IMR-90 (cell line): Measurements from ENCODE around the gene PHKG2. TPM values are rescaled to one million over a fixed set of nuclear protein-coding genes. Genes with fewer than 3 reads are reported as not detected.

Experiments
- ATAC-seq: fragments of 200-7000 bp; cut with Tn5 transposase; 2 replicates; pipeline ENCODE4 v1.9.1; 2020; ENCODE audit warnings: low read depth, mild to moderate bottlenecking, moderate library complexity
- BruUV-seq: library from RNA; stranded (reverse); fragments of 400-500 nt; replicated peaks from 2 replicates; lab custom pipeline; 2021; lab: Mats Ljungman, UMichigan
- CTCF ChIA-PET: fragments of 300-600 bp; formaldehyde crosslinking; extraction: SDS; loops from one replicate; lab custom pipeline; 2021; ENCODE audit warnings: antibody characterized with exemption; lab: Yijun Ruan, JAX
- POLR2A ChIA-PET: fragments of 300-600 bp; sonication (Branson Sonifier 250); formaldehyde crosslinking; loops from one replicate; lab custom pipeline; 2022; ENCODE audit warnings: antibody characterized with exemption; ENCODE audit not compliant: unreplicated experiment; lab: Charles Lee
- DNase-seq: peaks from one replicate; pipeline ENCODE4 v3.0.0; 2013
- H2AFZ ChIP-seq: replicated peaks from 2 replicates; pipeline ENCODE3; 2013; ENCODE audit warnings: low read length, mild to moderate bottlenecking; ENCODE audit not compliant: poor library complexity
- H2AK5ac ChIP-seq: 2 replicates; pipeline ENCODE4 v1.6.1; 2013; ENCODE audit warnings: low read depth, low read length, inconsistent platforms
- H2AK9ac ChIP-seq: replicated peaks from 2 replicates; pipeline ENCODE3; 2013; ENCODE audit warnings: mild to moderate bottlenecking, low read depth, low read length, moderate library complexity; ENCODE audit not compliant: poor library complexity
- H2BK120ac ChIP-seq: 2 replicates; pipeline ENCODE4 v1.6.1; 2013; ENCODE audit warnings: low read depth, low read length, inconsistent platforms
- H2BK15ac ChIP-seq: 3 replicates; pipeline ENCODE4 v1.6.1; 2013; ENCODE audit warnings: low read depth, low read length, inconsistent platforms
- H2BK20ac ChIP-seq: 2 replicates; pipeline ENCODE4 v1.6.1; 2013; ENCODE audit warnings: low read depth, mild to moderate bottlenecking, inconsistent platforms, low read length, moderate library complexity
- H2BK5ac ChIP-seq: 2 replicates; pipeline ENCODE4 v1.6.1; 2013; ENCODE audit warnings: mild to moderate bottlenecking, low read depth, low read length, inconsistent platforms; ENCODE audit not compliant: poor library complexity, severe bottlenecking
- H3K14ac ChIP-seq: replicated peaks from 2 replicates; pipeline ENCODE4 v1.6.1; 2013; ENCODE audit warnings: low read depth, low read length, inconsistent platforms
- H3K18ac ChIP-seq: 2 replicates; pipeline ENCODE4 v1.6.1; 2013; ENCODE audit warnings: low read depth, low read length, control low read depth
- H3K23ac ChIP-seq: 2 replicates; pipeline ENCODE4 v1.6.1; 2013; ENCODE audit warnings: low read depth, low read length, inconsistent platforms
- H3K27ac ChIP-seq: 2 replicates; pipeline ENCODE4 v1.5.1; 2013; ENCODE audit warnings: mild to moderate bottlenecking, control low read depth, low read length; ENCODE audit not compliant: insufficient read depth
- H3K27me3 ChIP-seq: 2 replicates; pipeline ENCODE4 v1.6.1; 2013; ENCODE audit warnings: low read length; ENCODE audit not compliant: control insufficient read depth, insufficient read depth
- H3K36me3 ChIP-seq: 2 replicates; pipeline ENCODE4 v1.6.1; 2013; ENCODE audit warnings: low read length, mixed read lengths; ENCODE audit not compliant: control insufficient read depth, insufficient read depth
- H3K4ac ChIP-seq: 2 replicates; pipeline ENCODE4 v1.6.1; 2013; ENCODE audit warnings: low read depth, low read length, inconsistent platforms
- H3K4me1 ChIP-seq: 2 replicates; pipeline ENCODE4 v1.6.1; 2013; ENCODE audit warnings: low read length, mixed read lengths; ENCODE audit not compliant: control insufficient read depth, insufficient read depth
- H3K4me2 ChIP-seq: 2 replicates; pipeline ENCODE4 v1.6.1; 2013; ENCODE audit warnings: low read depth, mild to moderate bottlenecking, control low read depth, low read length, moderate library complexity
- H3K4me3 ChIP-seq: 2 replicates; pipeline ENCODE4 v1.5.1; 2013; ENCODE audit warnings: low read depth, mild to moderate bottlenecking, control low read depth, low read length, moderate library complexity; ENCODE audit not compliant: insufficient read depth
- H3K56ac ChIP-seq: 2 replicates; pipeline ENCODE4 v1.6.1; 2013; ENCODE audit warnings: low read length, inconsistent platforms; ENCODE audit not compliant: insufficient read depth; ENCODE audit errors: extremely low read depth
- H3K79me1 ChIP-seq, 2 experiments: 2 replicates each; pipeline ENCODE4 v1.6.1; 2013; ENCODE audit warnings: low read length in 2 of 2, inconsistent platforms in 1 of 2, low read depth in 1 of 2
- H3K9ac ChIP-seq: 2 replicates; pipeline ENCODE4 v1.6.1; 2013; ENCODE audit warnings: low read depth, low read length, control low read depth
- H3K9me1 ChIP-seq: 2 replicates; pipeline ENCODE4 v1.6.1; 2013; ENCODE audit warnings: low read length, inconsistent platforms; ENCODE audit not compliant: insufficient read depth
- H3K9me3 ChIP-seq: 2 replicates; pipeline ENCODE4 v1.6.1; 2013; ENCODE audit warnings: low read length; ENCODE audit not compliant: control insufficient read depth, insufficient read depth
- H4K20me1 ChIP-seq: 2 replicates; pipeline ENCODE4 v1.6.1; 2013; ENCODE audit warnings: low read length, inconsistent platforms; ENCODE audit not compliant: insufficient read depth
- H4K5ac ChIP-seq: 2 replicates; pipeline ENCODE4 v1.6.1; 2013; ENCODE audit warnings: mild to moderate bottlenecking, low read depth, low read length, control low read depth
- H4K8ac ChIP-seq, 2 experiments: 2 replicates each; pipeline ENCODE4 v1.6.1; 2013; ENCODE audit warnings: low read depth in 2 of 2, low read length in 2 of 2, control low read depth in 1 of 2, inconsistent platforms in 1 of 2
- H4K91ac ChIP-seq: 2 replicates; pipeline ENCODE4 v1.6.1; 2013; ENCODE audit warnings: low read depth, low read length, inconsistent platforms; ENCODE audit not compliant: insufficient read depth
- MAZ ChIP-seq: IDR thresholded peaks from 2 replicates; pipeline ENCODE4 v1.6.1; 2012; ENCODE audit warnings: low read depth, mild to moderate bottlenecking, low read length, improper control_type of control experiment, moderate library complexity, borderline replicate concordance
- MXI1 ChIP-seq: IDR thresholded peaks from 2 replicates; pipeline ENCODE4 v1.6.1; 2012; ENCODE audit warnings: low read depth, mild to moderate bottlenecking, low read length, moderate library complexity, borderline replicate concordance
- WGBS, 2 experiments: methylation state at CpG; one replicate each; pipeline versions ENCODE4 v1.1.5 to v1.1.7; 2013; ENCODE audit warnings: missing lambda C conversion rate in 2 of 2; ENCODE audit not compliant: insufficient read length in 1 of 2; ENCODE audit errors: extremely low coverage in 2 of 2; 5-methylcytosine and 5-hydroxymethylcytosine counted together
- dilution Hi-C: fragments of 300-500 bp; cut with HindIII; formaldehyde crosslinking; loops from one replicate; pipeline ENCODE4 v1.14.3; 2018; ENCODE audit warnings: low sequenced_read_pairs; ENCODE audit not compliant: unreplicated experiment
- in situ Hi-C: fragments of 300-500 bp; cut with MboI; formaldehyde crosslinking; loops from 3 replicates; pipeline ENCODE4 v1.14.3; 2019; ENCODE audit warnings: low sequenced_read_pairs, inconsistent platforms, mixed read lengths
- intact Hi-C: fragments of 100-400 bp; cut with micrococcal nuclease; formaldehyde crosslinking; loops from 2 replicates; pipeline ENCODE4 v1.10.0; 2022
- polyA plus RNA-seq, 3 experiments: library from polyadenylated mRNA; depleted of rRNA; stranded (reverse); fragments of >200 nt; gene quantifications; 2 replicates each; pipeline ENCODE4 v1.2.3, GENCODE V29; 2012; ENCODE audit warnings: low replicate concordance in 1 of 3
- total RNA-seq: library from RNA; depleted of rRNA; stranded (reverse); fragments of >200 nt; gene quantifications from 2 replicates; pipeline ENCODE4 v1.2.3, GENCODE V29; 2012

The PHKG2 gene
- total and polyA plus RNA-seq, 2 of the 4 experiments (the other 2 are of a cell fraction), result 26.0 to 38.9 TPM

DNA sequence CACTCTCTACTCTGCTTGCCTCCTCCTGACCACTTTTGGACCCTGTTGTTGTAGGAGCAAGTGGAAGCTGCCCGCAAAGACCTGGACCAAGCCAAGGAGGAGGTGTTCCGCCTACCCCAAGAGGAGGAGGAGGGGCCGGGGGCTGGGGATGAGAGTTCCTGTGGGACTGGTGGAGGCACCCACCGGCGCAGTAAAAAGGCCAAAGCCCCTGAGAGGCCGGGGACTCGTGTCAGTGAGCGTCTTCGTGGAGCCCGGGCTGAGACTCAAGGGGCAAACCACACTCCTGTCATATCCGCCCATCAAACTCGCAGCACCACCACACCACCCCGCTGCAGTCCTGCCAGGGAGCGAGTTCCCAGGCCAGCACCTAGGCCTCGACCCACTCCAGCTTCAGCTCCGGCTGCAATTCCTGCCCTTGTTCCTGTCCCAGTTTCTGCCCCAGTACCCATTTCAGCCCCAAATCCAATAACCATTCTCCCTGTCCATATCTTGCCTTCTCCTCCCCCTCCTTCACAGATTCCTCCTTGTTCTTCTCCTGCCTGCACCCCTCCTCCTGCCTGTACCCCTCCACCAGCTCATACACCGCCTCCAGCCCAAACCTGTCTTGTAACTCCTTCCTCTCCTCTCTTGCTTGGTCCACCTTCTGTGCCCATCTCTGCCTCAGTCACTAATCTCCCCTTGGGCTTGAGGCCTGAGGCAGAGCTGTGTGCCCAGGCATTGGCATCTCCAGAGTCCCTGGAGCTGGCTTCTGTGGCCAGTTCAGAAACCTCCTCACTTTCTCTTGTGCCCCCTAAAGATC is 11.0 kb upstream of the PHKG2 start (continued):
- no peak for TF ChIP-seq MAZ

DNA sequence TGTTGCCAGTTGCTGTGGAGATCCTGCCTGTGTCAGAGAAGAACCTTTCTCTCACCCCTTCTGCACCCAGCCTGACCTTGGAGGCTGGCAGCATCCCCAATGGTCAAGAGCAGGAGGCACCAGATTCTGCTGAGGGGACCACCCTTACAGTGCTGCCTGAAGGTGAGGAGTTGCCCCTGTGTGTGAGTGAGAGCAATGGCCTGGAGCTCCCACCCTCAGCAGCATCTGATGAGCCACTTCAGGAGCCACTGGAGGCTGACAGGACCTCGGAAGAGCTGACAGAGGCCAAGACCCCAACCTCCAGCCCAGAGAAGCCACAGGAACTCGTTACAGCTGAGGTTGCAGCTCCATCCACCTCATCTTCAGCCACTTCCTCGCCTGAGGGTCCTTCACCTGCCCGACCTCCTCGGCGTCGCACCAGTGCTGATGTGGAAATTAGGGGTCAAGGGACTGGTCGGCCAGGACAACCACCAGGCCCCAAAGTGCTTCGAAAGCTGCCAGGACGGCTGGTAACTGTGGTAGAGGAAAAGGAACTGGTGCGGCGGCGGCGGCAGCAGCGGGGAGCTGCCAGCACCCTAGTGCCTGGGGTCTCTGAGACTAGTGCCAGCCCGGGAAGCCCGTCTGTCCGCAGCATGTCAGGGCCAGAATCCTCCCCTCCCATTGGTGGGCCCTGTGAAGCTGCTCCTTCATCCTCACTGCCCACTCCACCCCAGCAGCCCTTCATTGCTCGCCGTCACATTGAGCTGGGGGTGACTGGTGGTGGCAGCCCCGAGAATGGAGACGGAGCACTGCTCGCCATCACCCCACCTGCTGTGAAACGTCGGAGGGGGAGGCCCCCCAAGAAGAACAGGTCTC is 10.2 kb upstream of the PHKG2 start:
- POLR2A ChIA-PET, result no interaction called here
- Histone ChIP-seq H3K56ac (no peak overlapping the region), H3K9me1 (peaks cover 15% of the 10 kb centered on the region), H4K8ac (no peak overlapping the region), H2BK120ac (no peak overlapping the region), H3K4me1 (peaks cover 14% of the 10 kb centered on the region), H3K23ac (no peak overlapping the region), H3K4me3 (no peak overlapping the region), H3K14ac (no peak overlapping the region), H4K5ac (no peak overlapping the region), H3K27me3 (no peaks in the 10 kb centered on the region), H2AK9ac (no peak overlapping the region), H2AK5ac (no peak overlapping the region), H3K4me2 (no peak overlapping the region), H3K9me3 (no peaks in the 10 kb centered on the region), H3K18ac (no peak overlapping the region), H2AFZ (no peak overlapping the region), H3K79me1 (peaks cover 15 to 49% of the 10 kb centered on the region in 2 experiments), H3K9ac (no peak overlapping the region), H2BK20ac (no peak overlapping the region), H3K36me3 (peaks cover 61% of the 10 kb centered on the region), H2BK5ac (no peak overlapping the region), H4K20me1 (peaks cover 8% of the 10 kb centered on the region; the same call in 1 of the 2 replicates), H2BK15ac (no peak overlapping the region), H3K4ac (no peak overlapping the region), H3K27ac (no peak overlapping the region), H4K91ac (no peak overlapping the region)
- no peak for TF ChIP-seq MXI1
- DNase-seq (no peak), ATAC-seq (no peak)
- intact Hi-C loops (no loop called here), dilution Hi-C loops (no loop called here), in situ Hi-C loops (no loop called here)
- CTCF ChIA-PET, result no interaction called here
- TSS peak; percentile 55 for BruUV-seq
- WGBS, 2 experiments, result 100% methylated on average over 1 of the region's 25 CpGs; no CpG with 5 or more reads in 1 of the 2 experiments
